NCI-H2196 (cell line): ENCODE data around the gene AQP2.
A peak's percentile ranks its signal among the peaks of the same experiment; 100 is the strongest.

Experiments used
- DNase-seq: peaks from one replicate; lab custom pipeline; 2025; ENCODE audit not compliant: unreplicated experiment; lab: John Stamatoyannopoulos, UW

The AQP2 gene, protein sequence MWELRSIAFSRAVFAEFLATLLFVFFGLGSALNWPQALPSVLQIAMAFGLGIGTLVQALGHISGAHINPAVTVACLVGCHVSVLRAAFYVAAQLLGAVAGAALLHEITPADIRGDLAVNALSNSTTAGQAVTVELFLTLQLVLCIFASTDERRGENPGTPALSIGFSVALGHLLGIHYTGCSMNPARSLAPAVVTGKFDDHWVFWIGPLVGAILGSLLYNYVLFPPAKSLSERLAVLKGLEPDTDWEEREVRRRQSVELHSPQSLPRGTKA

GRCh38 chr12:49950273-49951251, at the start of gene AQP2:
Gene AQP2, plus strand, starts transcription at chr12:49950737. Its CDS starts 94 bp downstream, at chr12:49950831.
- DNase-seq: no peak

GRCh38 chr12:49901026-49901425, 49.5 kb upstream of the AQP2 start:
- DNase-seq: no peak

- DNase-seq: no peak
Observed at GRCh38 chr12:49901986-49902385, 48.6 kb upstream of the AQP2 start.

- DNase-seq: no peak
Observed at GRCh38 chr12:49902399-49903350, 47.9 kb upstream of the AQP2 start.

GRCh38 chr12:49903351-49903699, 47.2 kb upstream of the AQP2 start:
- DNase-seq: no peak

GRCh38 chr12:49903700-49904423, 46.7 kb upstream of the AQP2 start, which contains the start of gene FAIM2:
Gene FAIM2, minus strand, starts transcription at chr12:49903900. Its CDS starts 108 bp downstream, at chr12:49903792.
- peak; percentile 69 for DNase-seq

- DNase-seq: no peak
Observed at GRCh38 chr12:49904601-49905000, 45.9 kb upstream of the AQP2 start.

GRCh38 chr12:49905718-49906314, 44.7 kb upstream of the AQP2 start:
- DNase-seq: no peak

GRCh38 chr12:49907352-49907751, 43.2 kb upstream of the AQP2 start:
- no peak for DNase-seq

DNA sequence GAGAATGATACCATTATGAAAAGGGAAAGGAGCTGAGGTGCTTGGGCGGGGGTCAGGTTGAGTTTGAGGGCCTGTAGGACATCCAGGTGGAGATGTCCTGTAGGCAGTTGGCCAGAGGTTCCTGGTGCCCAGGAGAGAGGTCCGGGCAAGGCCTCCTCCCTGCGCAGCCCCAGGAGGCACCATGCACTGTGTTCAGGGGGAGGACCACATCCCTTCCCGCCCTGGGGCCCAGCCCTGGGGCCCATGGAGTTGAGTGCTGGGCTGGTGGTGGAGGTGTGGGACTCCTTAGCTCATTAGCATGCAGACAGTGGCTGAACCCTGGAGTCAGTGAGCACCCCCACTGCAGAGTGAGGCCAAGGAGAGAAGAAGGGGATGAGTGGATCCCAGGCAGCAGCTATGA, 41.2 kb upstream of the AQP2 start:
- DNase-seq: no peak

DNA sequence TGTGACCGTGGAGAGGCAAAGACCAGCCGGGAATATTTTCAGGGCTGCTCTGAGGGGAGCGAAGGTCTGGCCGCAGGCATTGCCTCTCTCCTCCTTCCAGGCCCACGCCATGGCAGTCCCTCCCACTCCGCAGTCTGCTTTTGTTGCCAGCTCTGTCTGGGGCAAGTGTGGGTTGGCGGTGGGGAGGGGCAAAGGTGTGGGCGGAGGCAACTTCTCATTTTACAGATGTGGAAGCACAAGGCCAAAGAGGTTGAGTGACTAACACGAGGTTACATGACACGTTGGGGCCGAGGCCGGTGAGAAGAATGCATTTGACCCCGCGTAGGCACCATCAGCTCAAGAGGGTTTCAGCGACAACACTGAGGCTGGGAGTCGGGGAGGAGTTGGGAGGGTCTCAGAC, 40.7 kb upstream of the AQP2 start:
- peak; percentile 65 for DNase-seq

DNA sequence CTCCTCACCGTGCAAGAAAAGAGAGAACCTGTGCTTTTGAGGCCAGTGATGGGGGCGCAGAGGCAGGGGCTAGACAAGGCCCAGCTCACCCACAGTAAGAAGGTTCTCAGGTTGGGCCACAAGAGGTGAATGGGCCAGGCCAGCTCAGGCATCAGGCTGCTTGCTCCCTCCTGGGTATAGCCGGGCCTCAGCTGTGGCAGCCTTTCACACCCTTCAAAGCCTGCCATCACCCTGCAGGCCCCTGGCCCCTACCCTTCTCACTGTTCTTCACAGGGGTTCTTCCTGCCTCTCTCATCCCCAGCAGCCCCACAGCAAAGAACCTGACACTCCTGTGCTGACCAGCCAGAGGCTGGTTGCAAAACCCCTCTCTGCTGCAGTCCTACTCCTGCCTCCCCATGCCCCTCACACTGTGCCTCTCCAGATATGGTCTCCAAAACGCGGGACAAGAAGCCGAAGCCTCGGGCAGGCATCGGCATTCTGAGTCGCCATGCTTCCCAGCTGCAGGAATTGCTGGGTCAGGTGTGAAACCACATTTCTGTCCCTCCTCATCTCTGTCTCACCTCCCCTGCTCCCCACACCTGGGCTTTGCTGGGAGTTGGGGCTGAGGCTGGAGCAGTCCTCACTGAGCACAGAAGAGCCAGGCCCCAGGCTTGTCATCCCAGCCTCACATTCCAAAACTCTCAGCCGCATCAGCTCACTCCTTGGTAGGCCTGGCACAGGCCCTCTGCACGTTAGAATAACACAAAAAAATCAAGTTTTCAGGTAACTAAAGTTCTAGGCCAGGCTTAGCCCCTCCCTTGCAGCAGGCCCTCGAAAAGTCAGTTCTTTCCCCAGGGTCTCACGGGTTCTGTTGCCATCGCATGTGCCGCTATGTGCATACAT, 40.0 kb upstream of the AQP2 start:
- DNase-seq: no peak

DNA sequence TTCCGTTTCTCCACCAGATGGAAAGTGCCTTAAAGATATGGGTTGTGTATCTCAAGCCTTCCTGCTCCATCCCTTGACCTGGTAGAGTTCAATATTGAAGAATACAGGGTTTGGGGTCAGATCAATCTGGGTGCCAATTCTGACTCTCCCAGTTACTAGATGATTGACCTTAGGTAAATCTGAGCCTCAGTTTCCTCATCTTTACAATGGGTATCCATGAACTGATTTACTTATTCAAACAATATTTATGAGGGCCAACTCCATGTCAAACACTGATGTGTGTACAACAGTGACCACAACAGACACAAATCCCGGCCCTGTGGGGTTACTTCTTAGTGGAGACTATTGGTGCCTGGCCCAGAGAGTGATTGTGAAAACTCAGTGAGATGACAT, 39.3 kb upstream of the AQP2 start:
- DNase-seq: no peak

DNA sequence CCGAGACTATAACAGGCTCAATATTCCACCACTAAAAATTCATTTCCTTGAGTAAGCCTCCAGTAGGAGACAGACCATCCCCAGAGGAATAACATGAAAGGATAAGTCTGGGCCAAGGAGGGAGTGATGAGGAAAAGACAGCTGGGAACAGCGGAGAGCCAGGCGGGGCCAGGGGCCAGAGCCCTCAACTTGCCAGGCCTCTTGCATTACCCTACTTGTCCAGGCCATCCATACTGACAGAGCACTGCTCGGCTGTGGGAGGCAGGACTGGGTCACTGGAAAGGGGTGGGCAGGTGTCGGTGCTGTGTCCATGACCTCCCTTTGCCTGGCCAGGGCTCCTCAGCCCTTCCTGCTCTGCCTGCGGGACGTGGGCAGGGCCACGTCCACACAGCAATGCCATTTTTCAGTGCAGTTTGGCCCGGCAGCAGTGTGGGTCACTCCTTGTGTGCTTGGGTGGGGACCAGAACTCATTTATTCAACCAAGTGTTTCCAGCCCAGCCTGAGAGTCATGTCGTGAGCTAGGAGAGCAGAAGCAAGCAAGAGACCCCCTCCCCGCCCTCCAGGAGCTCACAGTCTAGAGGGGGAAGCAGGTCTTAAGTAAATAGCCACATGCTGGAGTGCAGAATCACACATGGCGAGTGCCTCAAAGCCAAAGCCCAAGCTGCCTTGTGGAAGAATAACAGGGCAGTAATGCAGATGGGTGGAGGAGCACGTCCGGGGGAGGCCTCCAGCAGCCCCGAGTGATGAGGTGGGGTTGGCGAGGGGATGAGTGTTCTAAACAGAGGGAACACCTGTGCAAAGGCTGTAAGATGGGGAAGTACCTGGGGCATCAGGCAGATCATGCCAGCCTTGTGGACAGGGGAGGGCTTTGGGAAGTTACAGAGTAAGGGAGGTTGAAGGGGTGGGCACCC, 37.9 kb upstream of the AQP2 start:
- no peak for DNase-seq

GRCh38 chr12:49916129-49916919, 34.2 kb upstream of the AQP2 start:
- DNase-seq: no peak

DNA sequence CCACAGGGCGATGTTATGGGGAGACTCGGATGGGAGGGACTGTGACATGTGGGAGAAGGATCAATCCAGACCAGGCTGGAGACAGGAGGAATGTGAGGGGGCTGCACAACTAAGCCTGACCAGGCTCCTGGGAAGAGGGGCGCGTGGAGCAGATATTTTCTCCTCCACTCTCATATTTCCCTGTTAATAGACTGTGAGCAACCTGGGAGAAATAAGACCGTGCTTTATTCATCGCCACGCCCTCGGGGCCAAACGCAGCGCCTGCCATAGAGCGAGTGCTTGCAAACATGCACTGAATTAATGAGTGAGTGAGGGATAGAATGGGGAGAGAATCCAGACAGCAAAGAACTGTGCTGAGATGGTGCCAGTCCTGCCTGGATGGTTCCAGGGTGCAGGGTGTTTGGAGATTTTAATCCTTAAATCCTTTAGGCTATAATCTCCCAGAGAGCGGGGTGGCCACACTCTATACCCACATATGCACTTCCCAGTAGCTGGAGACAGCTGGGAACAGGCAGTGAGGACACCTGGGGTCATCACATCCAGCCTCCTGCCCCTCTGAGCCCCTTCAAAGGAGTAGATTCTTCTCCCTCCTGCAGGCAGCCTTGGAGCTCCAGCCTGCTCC, 33.3 kb upstream of the AQP2 start:
- DNase-seq: no peak

DNA sequence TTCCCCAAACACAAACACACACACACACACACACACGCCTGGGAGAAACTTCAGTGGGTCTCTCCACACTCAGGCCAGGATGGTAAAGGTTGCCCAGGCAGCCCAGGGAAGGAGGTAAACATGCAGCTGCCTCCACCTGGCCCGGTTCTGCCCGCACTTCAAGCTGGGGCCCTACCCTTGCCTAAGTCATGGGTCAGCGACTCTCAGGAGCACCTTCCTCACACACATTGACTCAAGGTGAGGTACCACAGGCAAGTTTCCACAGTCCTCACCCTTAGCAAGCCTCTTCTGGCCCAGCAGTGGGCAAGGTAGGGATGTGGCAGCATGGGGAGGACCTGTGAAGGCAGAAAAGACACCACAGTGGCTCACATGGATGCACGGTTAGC, 32.8 kb upstream of the AQP2 start:
- DNase-seq: no peak
